AG10803 (cell line): Measurements from ENCODE around the gene ALKBH4.
A peak's percentile ranks its signal among the peaks of the same experiment; 100 is the strongest.
"Not testable (repeated sequence)": the region's sequence is repeated elsewhere in the genome, so short reads cannot be mapped to it uniquely, and the experiment has no call there.

ENCODE experiments used
- DNase-seq: peaks from one replicate; pipeline ENCODE4 v3.0.0; 2010; ENCODE audit warnings: low read depth
- H3K4me3 ChIP-seq: 2 replicates; pipeline ENCODE4 v1.5.1; 2011; ENCODE audit warnings: mild to moderate bottlenecking, low read length, control low read depth
- CTCF ChIP-seq: conservative IDR thresholded peaks from 2 replicates; pipeline ENCODE4 v1.5.1; 2011; ENCODE audit warnings: mild to moderate bottlenecking, low read length, control low read depth, inconsistent platforms

Gene ALKBH4

GRCh38 chr7:102464577-102465280 lies at the start of gene ALKBH4, which contains the start of gene LRWD1:
ALKBH4 (minus strand) TSS chr7:102464863; CDS start chr7:102464836, 27 bp downstream.
LRWD1 (plus strand) TSS chr7:102464984; CDS start chr7:102465081, 97 bp downstream.
- peak; percentile 90 for DNase-seq
- H3K4me3 ChIP-seq, result peak within 1 kb of the TSS; percentile 99
- no peak for TF ChIP-seq CTCF

- DNase-seq, result peak; percentile 61
- peak overlapping the region; percentile 53 for H3K4me3 ChIP-seq
These were observed 48.1 kb upstream of the ALKBH4 start for GRCh38 chr7:102512642-102513221.

- not testable (repeated sequence) for H3K4me3 ChIP-seq
These were observed 47.3 kb upstream of the ALKBH4 start for GRCh38 chr7:102511860-102512522.

GRCh38 chr7:102510575-102510974 lies 45.9 kb upstream of the ALKBH4 start:
- DNase-seq, H3K4me3 ChIP-seq: not testable (repeated sequence)

More at GRCh38 chr7:102511860-102512522, 47.3 kb upstream of the ALKBH4 start:
- DNase-seq, result not testable (repeated sequence)

- not testable (repeated sequence) for H3K4me3 ChIP-seq, DNase-seq
These were observed 42.9 kb upstream of the ALKBH4 start for GRCh38 chr7:102507410-102508088.

GRCh38 chr7:102505298-102506185 lies 40.9 kb upstream of the ALKBH4 start:
- not testable (repeated sequence) for DNase-seq, H3K4me3 ChIP-seq

- not testable (repeated sequence) for H3K4me3 ChIP-seq, DNase-seq
These were observed 38.5 kb upstream of the ALKBH4 start for GRCh38 chr7:102503141-102503540.

GRCh38 chr7:102498321-102498720 lies 33.7 kb upstream of the ALKBH4 start:
- not testable (repeated sequence) for H3K4me3 ChIP-seq, DNase-seq

- not testable (repeated sequence) for DNase-seq, H3K4me3 ChIP-seq
These were observed 32.6 kb upstream of the ALKBH4 start for GRCh38 chr7:102497308-102497707.

GRCh38 chr7:102496861-102497260 lies 32.2 kb upstream of the ALKBH4 start:
- not testable (repeated sequence) for H3K4me3 ChIP-seq, DNase-seq

- not testable (repeated sequence) for DNase-seq, H3K4me3 ChIP-seq
These were observed 29.9 kb upstream of the ALKBH4 start for GRCh38 chr7:102494473-102495149.

GRCh38 chr7:102494026-102494425 lies 29.4 kb upstream of the ALKBH4 start:
- H3K4me3 ChIP-seq, DNase-seq: not testable (repeated sequence)

GRCh38 chr7:102493220-102493935 lies 28.7 kb upstream of the ALKBH4 start:
- not testable (repeated sequence) for DNase-seq

GRCh38 chr7:102490529-102491075 lies 25.9 kb upstream of the ALKBH4 start:
- DNase-seq, H3K4me3 ChIP-seq: not testable (repeated sequence)

More at GRCh38 chr7:102493220-102493935, 28.7 kb upstream of the ALKBH4 start:
- not testable (repeated sequence) for H3K4me3 ChIP-seq

GRCh38 chr7:102484317-102484716 lies 19.7 kb upstream of the ALKBH4 start:
- not testable (repeated sequence) for H3K4me3 ChIP-seq, DNase-seq

GRCh38 chr7:102481962-102482361 lies 17.3 kb upstream of the ALKBH4 start:
- not testable (repeated sequence) for H3K4me3 ChIP-seq, DNase-seq
